Nephron progenitor cell (in vitro differentiated cells): Measurements from ENCODE around the gene CRYBG1.

ENCODE experiments used
- DNase-seq: peaks from one replicate; pipeline ENCODE4 v3.0.0; 2021
- H3K27ac Mint-ChIP-seq: 2 replicates; pipeline ENCODE4 v1.8.0; 2021; ENCODE audit warnings: mild to moderate bottlenecking, moderate library complexity, mixed read lengths
- H3K27me3 Mint-ChIP-seq: 2 replicates; pipeline ENCODE4 v1.8.0; 2021; ENCODE audit warnings: mild to moderate bottlenecking, low read depth, mixed read lengths; ENCODE audit not compliant: poor library complexity
- H3K36me3 Mint-ChIP-seq: 2 replicates; pipeline ENCODE4 v1.8.0; 2021; ENCODE audit warnings: low read depth, mixed read lengths
- H3K4me1 Mint-ChIP-seq: 2 replicates; pipeline ENCODE4 v1.8.0; 2021; ENCODE audit warnings: mixed read lengths
- H3K4me3 Mint-ChIP-seq: 2 replicates; pipeline ENCODE4 v1.8.0; 2021; ENCODE audit warnings: mild to moderate bottlenecking, moderate library complexity, mixed read lengths
- H3K9me3 Mint-ChIP-seq: 2 replicates; pipeline ENCODE4 v1.8.0; 2021; ENCODE audit warnings: mild to moderate bottlenecking, moderate library complexity, mixed read lengths
- TF ChIP-seq, protein P1 (sequence below): fragments of 200-600 bp; sonication (generic); IDR thresholded peaks from 2 replicates; pipeline ENCODE4 v1.5.0; 2021; ENCODE audit warnings: antibody characterized with exemption

Gene CRYBG1

DNA sequence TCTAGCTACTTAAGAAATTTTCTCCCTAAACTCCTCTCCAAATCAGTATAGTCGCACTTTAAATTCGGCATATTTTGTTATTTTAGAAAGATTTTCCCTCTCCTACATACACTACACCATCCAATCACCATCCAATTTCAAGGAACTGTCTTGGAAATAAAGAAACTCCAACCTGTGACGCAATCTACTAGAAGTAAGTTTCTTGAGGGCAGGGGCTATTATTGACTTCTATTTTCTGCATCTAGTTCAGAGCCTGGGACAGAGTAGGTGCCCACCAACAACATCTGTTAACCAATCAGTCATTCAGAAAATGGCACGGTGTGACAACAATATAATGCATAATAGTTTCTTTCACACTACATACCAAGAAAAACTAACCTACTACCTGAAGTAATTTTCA, 38.6 kb upstream of the CRYBG1 start:
- TF ChIP-seq, protein P1, sequence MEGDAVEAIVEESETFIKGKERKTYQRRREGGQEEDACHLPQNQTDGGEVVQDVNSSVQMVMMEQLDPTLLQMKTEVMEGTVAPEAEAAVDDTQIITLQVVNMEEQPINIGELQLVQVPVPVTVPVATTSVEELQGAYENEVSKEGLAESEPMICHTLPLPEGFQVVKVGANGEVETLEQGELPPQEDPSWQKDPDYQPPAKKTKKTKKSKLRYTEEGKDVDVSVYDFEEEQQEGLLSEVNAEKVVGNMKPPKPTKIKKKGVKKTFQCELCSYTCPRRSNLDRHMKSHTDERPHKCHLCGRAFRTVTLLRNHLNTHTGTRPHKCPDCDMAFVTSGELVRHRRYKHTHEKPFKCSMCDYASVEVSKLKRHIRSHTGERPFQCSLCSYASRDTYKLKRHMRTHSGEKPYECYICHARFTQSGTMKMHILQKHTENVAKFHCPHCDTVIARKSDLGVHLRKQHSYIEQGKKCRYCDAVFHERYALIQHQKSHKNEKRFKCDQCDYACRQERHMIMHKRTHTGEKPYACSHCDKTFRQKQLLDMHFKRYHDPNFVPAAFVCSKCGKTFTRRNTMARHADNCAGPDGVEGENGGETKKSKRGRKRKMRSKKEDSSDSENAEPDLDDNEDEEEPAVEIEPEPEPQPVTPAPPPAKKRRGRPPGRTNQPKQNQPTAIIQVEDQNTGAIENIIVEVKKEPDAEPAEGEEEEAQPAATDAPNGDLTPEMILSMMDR, result no peak
- H3K27me3 Mint-ChIP-seq, result no peaks in the 10 kb centered on the region
- peaks cover 30% of the 10 kb centered on the region for H3K4me1 Mint-ChIP-seq
- no peak for DNase-seq
- H3K4me3 Mint-ChIP-seq, result no peak overlapping the region
- no peak overlapping the region for H3K27ac Mint-ChIP-seq
- peaks cover 10% of the 10 kb centered on the region for H3K9me3 Mint-ChIP-seq
- peaks cover 30% of the 10 kb centered on the region for H3K36me3 Mint-ChIP-seq

DNA sequence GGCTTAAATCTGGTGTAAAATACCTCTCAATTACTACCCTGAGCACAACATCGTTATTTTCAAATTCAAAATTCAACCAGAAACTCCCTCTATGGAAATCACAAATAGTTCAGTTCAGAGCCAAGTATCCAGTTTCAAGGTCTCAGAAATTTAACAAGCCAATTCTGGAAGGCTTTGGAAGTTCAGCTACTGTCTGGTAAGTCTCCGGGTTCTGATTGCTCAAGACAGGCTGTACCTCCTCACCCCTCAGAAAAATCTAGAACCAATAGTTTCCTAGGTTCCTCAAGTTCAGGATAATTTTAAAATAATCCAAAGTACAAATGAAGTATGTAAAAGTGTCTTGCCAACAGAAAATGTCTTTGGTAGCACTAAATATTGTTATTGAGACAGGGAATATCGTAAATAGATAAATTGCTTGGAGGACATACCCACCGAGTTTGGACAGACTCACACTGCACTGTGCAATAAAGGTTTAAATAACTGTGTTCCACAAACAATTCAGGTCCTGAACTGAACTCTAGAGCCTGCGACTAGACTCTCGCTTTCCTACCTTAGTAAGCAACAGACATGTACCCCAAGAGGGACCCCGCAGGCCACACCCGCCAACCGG, 35.7 kb upstream of the CRYBG1 start:
- peaks cover 25% of the 10 kb centered on the region for H3K4me1 Mint-ChIP-seq
- H3K27me3 Mint-ChIP-seq, result peaks cover 22% of the 10 kb centered on the region
- H3K9me3 Mint-ChIP-seq, result peaks cover 10% of the 10 kb centered on the region
- H3K4me3 Mint-ChIP-seq, result peak overlapping the region; percentile 99
- DNase-seq, result no peak
- H3K27ac Mint-ChIP-seq, result peak overlapping the region; percentile 99
- peaks cover 30% of the 10 kb centered on the region for H3K36me3 Mint-ChIP-seq
- TF ChIP-seq, protein P1, result no peak

DNA sequence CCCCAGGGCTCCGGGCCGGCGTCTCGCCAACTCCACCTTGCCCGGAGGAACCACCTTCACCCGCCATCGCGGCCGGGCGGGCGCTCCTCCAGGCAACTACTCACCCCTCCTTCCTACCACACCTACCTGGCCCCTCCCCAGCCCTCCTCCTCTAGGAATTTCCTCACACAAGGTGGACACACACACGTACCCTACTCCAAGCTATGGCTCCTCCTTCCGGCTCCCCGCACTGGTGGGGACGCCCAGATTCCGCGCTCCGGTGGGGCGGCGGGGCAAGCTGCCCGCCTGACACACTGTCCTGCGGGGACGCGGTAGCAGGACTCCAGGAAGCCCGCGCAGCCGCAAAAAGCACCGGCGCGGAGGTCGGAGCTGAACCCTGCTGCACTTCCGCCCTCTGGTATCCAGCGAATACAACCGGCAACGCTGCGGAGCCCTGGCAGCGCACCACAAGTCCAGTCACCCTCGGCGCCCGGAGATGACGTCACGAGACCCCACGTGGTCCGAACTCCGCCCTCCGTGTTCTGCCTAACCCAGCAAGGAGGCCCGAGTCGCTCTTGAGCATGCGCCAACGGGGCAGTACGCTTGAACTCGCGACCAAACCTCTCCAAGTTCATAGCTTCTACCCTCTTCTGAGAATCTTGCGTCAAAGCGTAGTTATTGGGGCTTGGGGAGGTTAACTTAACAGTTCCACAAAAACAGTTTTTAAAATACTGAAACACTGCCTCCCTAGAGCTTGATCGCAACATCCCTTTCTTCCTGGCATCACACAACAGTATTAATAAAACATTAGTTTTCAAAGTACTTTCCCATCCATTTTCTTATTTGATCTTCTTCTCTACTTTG, 35.0 kb upstream of the CRYBG1 start, which contains the start of gene ATG5:
TSS of gene ATG5 (minus strand) at position 425 of the 843 bp plus-strand sequence. CDS start 9,552 bp downstream, outside the sequence.
- peaks cover 25% of the 10 kb centered on the region for H3K4me1 Mint-ChIP-seq
- H3K36me3 Mint-ChIP-seq, result peaks cover 29% of the 10 kb centered on the region
- TF ChIP-seq, protein P1, result no peak
- peaks cover 10% of the 10 kb centered on the region for H3K9me3 Mint-ChIP-seq
- H3K27me3 Mint-ChIP-seq, result peaks cover 26% of the 10 kb centered on the region
- DNase-seq, result peak; percentile 99
- peak within 1 kb of the TSS; percentile 99 for H3K27ac Mint-ChIP-seq
- H3K4me3 Mint-ChIP-seq, result peak within 1 kb of the TSS; percentile 99

DNA sequence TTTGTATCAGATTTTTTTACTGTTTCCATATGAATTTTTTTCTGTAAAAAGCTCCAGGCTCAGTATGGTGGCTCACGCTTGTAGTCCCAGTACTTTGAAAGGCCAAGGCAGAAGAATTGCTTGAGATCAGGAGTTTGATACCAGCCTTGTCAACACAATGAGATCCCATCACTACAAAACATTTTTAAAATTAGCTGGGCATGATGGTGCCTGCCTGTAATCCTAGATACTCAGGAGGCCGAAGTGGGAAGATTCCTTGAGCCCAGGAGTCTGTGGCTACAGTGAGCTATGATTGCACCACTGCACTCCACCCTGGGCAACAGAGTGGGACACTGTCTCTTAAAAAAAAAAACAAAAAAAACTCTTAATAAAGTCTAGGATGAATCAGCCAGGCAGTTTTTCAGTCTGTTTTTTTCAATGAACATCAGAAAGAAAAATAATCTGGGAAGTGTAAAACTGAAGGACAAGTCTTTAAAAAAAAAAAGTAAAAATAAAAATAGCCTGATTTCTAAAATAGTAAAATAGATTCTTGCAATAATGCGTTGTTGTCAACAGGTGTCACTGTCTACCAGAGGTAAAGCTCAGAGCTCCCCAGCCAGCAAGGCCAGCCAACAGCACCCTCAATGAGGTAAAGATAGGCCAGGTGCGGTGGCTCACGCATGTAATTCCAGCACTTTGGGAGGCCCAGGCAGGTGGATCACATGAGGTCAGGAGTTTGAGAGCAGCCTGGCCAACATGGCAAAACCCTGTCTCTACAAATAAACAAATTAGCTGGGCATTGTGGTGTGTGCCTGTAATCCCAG, 25.7 kb upstream of the CRYBG1 start:
- peaks cover 5% of the 10 kb centered on the region for H3K4me1 Mint-ChIP-seq

DNA sequence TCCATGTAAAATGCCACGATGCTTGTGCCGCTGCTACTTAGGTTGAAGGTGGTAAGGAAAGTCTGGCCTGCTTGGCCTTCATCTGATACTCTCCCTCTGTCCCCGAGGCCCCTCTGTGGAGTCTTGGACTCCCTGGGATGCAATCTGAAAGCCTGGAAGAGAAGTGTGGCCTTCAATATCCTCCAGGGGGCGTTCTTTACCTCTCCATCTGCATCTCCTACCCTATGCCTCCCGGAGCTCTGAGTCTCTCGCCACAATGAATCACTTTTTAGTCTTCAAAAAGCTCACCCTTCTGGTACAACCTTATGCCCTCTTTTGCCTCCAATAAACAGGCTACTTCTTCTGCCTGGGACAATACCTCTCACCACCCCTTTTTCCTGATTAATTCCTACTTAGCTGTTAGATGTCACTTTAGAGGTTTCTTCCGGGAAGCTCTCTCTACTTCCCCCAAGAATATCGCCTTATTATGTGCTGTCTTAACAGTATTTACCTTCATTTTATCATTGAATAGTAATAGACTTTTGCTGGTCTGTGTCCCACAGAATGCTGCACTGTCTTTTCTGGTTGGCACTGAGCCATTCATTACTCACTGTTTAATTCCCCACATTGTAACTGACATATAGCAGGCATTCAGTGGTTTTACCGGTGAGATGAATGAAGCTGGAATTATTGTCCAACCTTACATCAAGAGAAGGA, 21.0 kb upstream of the CRYBG1 start:
- Mint-ChIP-seq H3K9me3 (peaks cover 4% of the 10 kb centered on the region), H3K4me1 (peaks cover 5% of the 10 kb centered on the region), H3K27me3 (peaks cover 9% of the 10 kb centered on the region), H3K4me3 (no peak overlapping the region), H3K36me3 (no peaks in the 10 kb centered on the region), H3K27ac (no peak overlapping the region)
- TF ChIP-seq, protein P1, result peak; percentile 75
- DNase-seq, result peak; percentile 59

More for the DNA sequence above, 25.7 kb upstream of the CRYBG1 start:
- Mint-ChIP-seq H3K4me3 (no peak overlapping the region), H3K9me3 (peaks cover 6% of the 10 kb centered on the region), H3K36me3 (no peaks in the 10 kb centered on the region), H3K27ac (no peak overlapping the region), H3K27me3 (peaks cover 20% of the 10 kb centered on the region)
- TF ChIP-seq, protein P1, result peak; percentile 67
- peak; percentile 36 for DNase-seq
